Left renal pelvis (tissue), 4 donors: Measurements from ENCODE around the gene SLC6A5. TPM values are rescaled to one million over a fixed set of nuclear protein-coding genes. Genes with fewer than 3 reads are reported as not detected.
"Not testable (repeated sequence)": the region's sequence is repeated elsewhere in the genome, so short reads cannot be mapped to it uniquely, and the experiment has no call there.

ENCODE experiments used
- DNase-seq, 4 donors: peaks; one replicate each; pipeline ENCODE4 v3.0.0-alpha.2; 2013; ENCODE audit warnings: low read depth in 4 of 4, low spot score in 3 of 4
- polyA plus RNA-seq, 4 donors: library from polyadenylated mRNA; unstranded; fragments of 120-200 nt; gene quantifications; one replicate each; pipeline ENCODE4 v1.2.1, GENCODE V29; 2013; ENCODE audit not compliant: insufficient read length in 4 of 4

The SLC6A5 gene
- polyA plus RNA-seq, result under 1 TPM in 3 of 4 donors, not detected in 1; 0.13 to 0.21 (median 0.14) TPM

GRCh38 chr11:20599221-20600019 is at the start of gene SLC6A5:
Gene SLC6A5 (plus strand): TSS chr11:20599608. CDS start chr11:20599673, 65 bp downstream.
- DNase-seq, result peak; percentile 31 to 76 (median 68)

DNA sequence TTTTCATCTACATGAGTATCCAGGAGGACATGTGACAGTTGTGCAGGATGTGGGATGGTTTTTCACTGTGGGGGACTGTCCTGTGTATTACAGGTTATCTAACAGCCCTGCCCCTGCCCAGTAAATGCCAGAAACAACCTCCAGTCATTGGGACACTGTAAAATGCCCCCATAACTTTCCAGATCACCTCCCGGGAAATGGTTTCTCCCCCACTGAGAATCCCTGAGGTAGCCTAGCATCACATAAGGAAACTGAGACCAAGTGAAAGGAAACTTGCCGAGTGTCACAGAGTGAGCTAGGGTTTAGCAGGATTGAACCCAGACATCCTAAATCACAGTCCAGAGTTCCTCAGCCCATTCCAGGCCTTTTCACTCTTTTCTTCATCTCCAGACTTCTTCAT is 48.3 kb upstream of the SLC6A5 start:
- no peak for DNase-seq

DNA sequence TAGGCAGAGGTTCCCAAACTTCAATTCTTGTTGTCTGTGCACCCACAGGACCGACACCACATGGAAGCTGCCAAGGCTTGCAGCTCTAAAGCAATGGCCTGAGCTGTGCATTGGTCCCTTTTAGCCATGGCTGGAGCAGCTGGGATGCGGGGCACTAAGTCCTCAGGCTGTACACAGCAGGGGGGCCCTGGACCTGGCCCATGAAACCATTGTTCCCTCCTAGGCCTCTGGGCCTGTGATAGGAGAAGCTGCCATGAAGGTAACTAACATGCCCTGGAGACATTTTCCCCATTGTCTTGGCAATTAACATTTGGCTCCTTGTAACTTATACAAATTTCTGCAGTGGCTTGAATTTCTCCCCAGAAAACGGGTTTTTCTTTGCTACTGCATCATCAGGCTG is 43.6 kb upstream of the SLC6A5 start:
- no peak for DNase-seq

- DNase-seq, result not testable (repeated sequence)
Measured at GRCh38 chr11:20556396-20556795, 43.0 kb upstream of the SLC6A5 start.

- DNase-seq, result no peak
Measured at GRCh38 chr11:20558741-20559140, 40.7 kb upstream of the SLC6A5 start.

GRCh38 chr11:20559523-20560300 is 39.7 kb upstream of the SLC6A5 start:
- no peak for DNase-seq

GRCh38 chr11:20561915-20562314 is 37.5 kb upstream of the SLC6A5 start:
- no peak for DNase-seq

- no peak for DNase-seq
Measured at GRCh38 chr11:20563866-20564265, 35.5 kb upstream of the SLC6A5 start.

DNA sequence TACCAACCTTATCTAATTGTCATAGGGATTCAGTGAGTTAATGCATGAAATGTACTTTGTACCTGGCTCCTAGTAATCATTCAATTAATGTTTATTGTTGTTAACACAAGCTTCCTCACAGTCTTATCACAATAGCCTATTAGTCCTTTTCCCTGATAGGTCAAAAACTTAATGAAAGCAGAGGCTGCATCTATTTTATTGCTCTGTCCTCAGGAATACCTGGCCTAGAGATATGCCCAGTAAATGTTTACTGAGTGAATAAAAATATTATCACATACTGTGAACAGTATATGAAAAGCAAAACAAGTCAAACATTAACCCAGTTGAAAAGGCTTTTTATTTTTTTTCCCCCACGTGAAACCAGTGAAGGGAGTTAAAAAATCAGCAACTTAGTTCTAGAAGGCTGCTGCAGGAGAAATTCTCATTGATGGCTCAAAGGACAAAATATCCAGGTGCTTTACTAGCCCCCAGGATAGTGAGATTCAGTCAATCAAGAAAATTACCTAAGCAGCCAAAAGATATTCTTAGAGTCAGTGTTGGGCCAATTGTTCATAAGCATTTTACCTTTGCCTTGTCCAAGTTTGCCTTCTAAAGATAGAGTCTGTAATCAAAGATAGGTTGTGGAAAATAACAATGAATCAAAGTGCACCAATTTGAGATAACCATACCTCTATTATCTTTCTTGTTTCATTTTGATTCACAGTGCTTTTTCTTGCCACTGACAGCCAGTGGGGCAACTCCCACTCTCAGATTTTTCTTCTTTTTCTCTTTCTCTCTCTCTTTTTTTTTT is 34.4 kb upstream of the SLC6A5 start:
- DNase-seq, result no peak

DNA sequence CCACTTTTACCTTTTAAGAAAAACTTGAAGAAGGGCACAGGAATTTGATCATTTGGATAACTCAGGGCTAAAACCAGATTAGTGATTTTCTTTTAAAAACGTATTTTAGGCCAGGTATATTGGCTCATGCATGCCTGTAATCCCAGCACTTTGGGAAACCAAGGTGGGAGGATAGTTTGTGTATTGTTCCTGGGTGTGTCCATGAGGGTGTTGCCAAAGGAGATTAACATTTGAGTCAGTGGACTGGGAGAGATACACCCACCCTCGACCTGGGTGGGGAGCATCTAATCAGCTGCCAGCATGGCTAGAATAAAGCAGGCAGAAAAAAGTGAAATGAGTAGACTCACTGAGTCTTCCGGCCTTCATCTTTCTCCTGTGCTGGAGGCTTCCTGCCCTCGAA is 33.3 kb upstream of the SLC6A5 start:
- not testable (repeated sequence) for DNase-seq

DNA sequence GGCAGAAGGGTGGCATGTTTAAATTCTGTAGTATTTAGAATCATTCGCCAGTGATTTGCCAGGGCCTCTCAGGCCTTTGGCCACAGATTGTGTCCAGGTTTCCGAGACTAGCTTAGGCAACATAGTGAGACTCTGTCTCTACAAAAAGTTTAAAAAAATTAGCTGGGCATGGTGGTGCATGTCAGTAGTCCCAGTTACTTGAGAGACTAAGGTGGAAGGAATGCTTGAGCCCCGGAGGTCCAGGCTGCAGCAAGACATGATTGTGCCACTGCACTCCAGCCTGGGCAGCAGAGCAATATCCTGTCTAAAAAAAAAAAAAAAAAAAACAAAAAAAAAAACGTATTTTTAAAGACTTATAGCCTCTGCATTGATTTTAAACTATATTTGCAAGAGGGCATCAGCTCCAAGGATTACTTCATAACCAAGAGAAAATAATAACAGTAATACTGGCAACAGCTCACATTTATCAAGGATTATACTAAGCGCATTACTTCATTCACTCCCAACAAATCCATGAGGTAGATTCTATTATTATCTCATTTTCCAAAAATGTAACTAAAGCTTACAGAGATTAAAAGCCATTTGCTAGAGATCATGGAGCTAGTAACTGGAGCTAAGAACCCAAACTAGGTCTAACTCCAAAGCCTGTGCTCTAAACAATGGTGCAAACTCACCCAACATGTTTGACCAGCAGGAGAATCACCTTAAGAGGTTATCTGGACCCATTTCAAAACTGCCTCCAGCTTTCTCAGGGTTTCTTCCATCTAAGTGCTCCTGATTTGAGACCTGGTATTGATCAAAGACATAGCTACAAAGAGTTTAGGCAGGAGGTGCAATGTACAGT is 32.6 kb upstream of the SLC6A5 start:
- no peak for DNase-seq

DNA sequence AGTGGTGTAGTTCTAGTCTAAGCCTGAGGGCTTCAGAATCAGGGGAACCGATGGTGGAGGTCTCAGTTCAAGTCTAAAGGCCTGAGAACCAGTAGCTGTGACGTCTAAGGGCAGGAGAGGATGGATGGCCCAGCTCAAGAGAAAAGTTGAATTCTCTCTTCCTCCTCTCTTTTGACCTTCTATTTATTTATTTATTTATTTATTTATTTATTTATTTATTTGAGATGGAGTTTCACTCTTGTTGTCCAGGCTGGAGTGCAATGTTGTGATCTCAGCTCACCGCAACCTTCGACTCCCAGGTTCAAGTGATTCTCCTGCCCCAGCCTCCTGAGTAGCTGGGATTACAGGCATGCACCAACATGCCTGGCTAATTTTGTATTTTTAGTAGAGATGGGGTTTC is 19.7 kb upstream of the SLC6A5 start:
- not testable (repeated sequence) for DNase-seq

GRCh38 chr11:20583201-20583600 is 16.2 kb upstream of the SLC6A5 start:
- no peak for DNase-seq

GRCh38 chr11:20584093-20584774 is 15.2 kb upstream of the SLC6A5 start:
- DNase-seq, result no peak

DNA sequence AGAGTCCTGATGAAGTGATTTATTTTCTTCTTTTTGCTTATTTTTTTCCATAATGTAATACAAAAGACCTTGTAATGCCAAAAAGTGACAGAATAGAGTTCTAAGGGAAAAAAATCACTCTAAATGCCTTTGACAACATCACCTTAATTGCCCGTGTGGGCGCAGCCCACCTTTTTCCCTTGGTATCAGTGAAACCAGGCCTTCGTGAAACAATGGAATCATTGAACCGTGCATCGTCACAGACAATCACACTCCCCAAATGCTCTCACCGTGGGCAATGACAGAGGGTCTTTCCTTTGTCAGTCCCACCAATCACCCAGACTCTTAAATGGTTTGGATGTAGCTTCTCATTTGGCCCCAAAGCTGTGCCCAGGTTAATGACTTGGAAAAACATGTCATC is 9.6 kb upstream of the SLC6A5 start:
- no peak for DNase-seq

- DNase-seq, result no peak
Measured at GRCh38 chr11:20590381-20590780, 9.0 kb upstream of the SLC6A5 start.

GRCh38 chr11:20592741-20593140 is 6.7 kb upstream of the SLC6A5 start:
- no peak for DNase-seq

- no peak for DNase-seq
Measured at GRCh38 chr11:20594274-20595061, 4.9 kb upstream of the SLC6A5 start.

- DNase-seq, result no peak
Measured at GRCh38 chr11:20595101-20595500, 4.3 kb upstream of the SLC6A5 start.
